Measurements from ENCODE around the gene ZNF606. TPM values are rescaled to one million over a fixed set of nuclear protein-coding genes. Genes with fewer than 3 reads are reported as not detected.

Gene ZNF606
- total and polyA plus RNA-seq, 7 experiments from 2014 or later, result 9.4 to 37.5 (median 13.2) TPM

GRCh38 chr19:58003174-58003828, 681 bp upstream of the ZNF606 start:
- ATAC-seq, result no peak
- Histone ChIP-seq H3K27me3 (ENCODE audit: control insufficient read depth in 2 of 2, insufficient read depth in 2 of 2, low read length in 2 of 2) (no peaks in the 10 kb centered on the region), H3K9me3 (ENCODE audit: control insufficient read depth in 2 of 3, low read length in 3 of 3) (peaks cover 0 to 68% (median 39%) of the 10 kb centered on the region in 3 experiments)

GRCh38 chr19:58001895-58002369, 688 bp downstream of the ZNF606 start:
- intact Hi-C loops (cut with micrococcal nuclease), result loop anchor here (1.0 to 5.0 kb wide), 23 partner anchors 55 to 1687 kb away; partner anchors contain the start of genes ZNF256 (in 2 of the 2), ZNF274 (in 2 of the 2), ZNF329 (in 2 of the 2) and ZNF416 (in 2 of the 2)
- Mint-ChIP-seq H3K36me3 (peaks cover 31 to 84% (median 78%) of the 10 kb centered on the region in 5 donors), H3K4me1 (peaks cover 15 to 40% (median 27%) of the 10 kb centered on the region in 7 donors), H3K4me3 (peak overlapping the region; percentile 80 to 90 (median 88)), H3K9me3 (peaks cover 3 to 93% (median 62%) of the 10 kb centered on the region in 11 donors), H3K27me3 (no peaks in the 10 kb centered on the region), H3K27ac (peak overlapping the region; percentile 79 to 94 (median 86))
- Histone ChIP-seq H3K27ac (ENCODE audit: low read depth, low read length) (peak overlapping the region; percentile 90), H3K27me3 (ENCODE audit: control insufficient read depth in 2 of 2, insufficient read depth in 2 of 2, low read length in 2 of 2) (no peaks in the 10 kb centered on the region), H3K36me3 (ENCODE audit: control insufficient read depth in 2 of 3, insufficient read depth in 3 of 3, low read length in 3 of 3) (peaks cover 0 to 65% (median 13%) of the 10 kb centered on the region in 3 experiments), H3K4me1 (ENCODE audit: control insufficient read depth in 2 of 2, insufficient read depth in 2 of 2, low read length in 2 of 2) (peaks cover 14 to 18% of the 10 kb centered on the region in 2 donors), H3K9me3 (ENCODE audit: control insufficient read depth in 2 of 3, low read length in 3 of 3) (peaks cover 0 to 56% (median 30%) of the 10 kb centered on the region in 3 experiments), H3K4me3 (ENCODE audit: low read length) (peak overlapping the region; percentile 91)
- ATAC-seq (peak; percentile 27), DNase-seq (peak in 3 of 9 donors; percentile 11 to 46 (median 45))
- ChIA-PET CTCF (interaction anchor here (0.5 kb wide), 1 partner anchor 491 kb away, joined by 4 read pairs; no protein-coding TSS in a partner anchor), POLR2A (interaction anchor here (0.8 to 2.9 kb wide), 18 partner anchors 12 to 762 kb away, joined by 3 to 17 read pairs (median 4); partner anchors contain the start of genes CHMP2A, ZNF135, ZNF274 and ZNF417)

More at GRCh38 chr19:58003174-58003828, 681 bp upstream of the ZNF606 start:
- Mint-ChIP-seq H3K9me3 (peaks cover 3 to 93% (median 72%) of the 10 kb centered on the region in 11 donors), H3K27ac (peak overlapping the region; percentile 36 to 91 (median 81)), H3K27me3 (no peaks in the 10 kb centered on the region), H3K4me3 (peak overlapping the region; percentile 80 to 90 (median 86)), H3K36me3 (peaks cover 32 to 85% (median 75%) of the 10 kb centered on the region in 5 donors), H3K4me1 (peaks cover 15 to 38% (median 27%) of the 10 kb centered on the region in 7 donors)
- intact Hi-C loops (cut with micrococcal nuclease), result loop anchor here (2.0 to 5.0 kb wide), 4 partner anchors 149 to 1688 kb away; partner anchors contain the start of genes ZNF211 (in 1 of the 2), ZNF329 (in 1 of the 2), ZNF416 (in 1 of the 2) and ZSCAN5A (in 1 of the 2)
- ChIA-PET POLR2A (interaction anchor here (0.6 to 2.9 kb wide), 25 partner anchors 8 to 763 kb away, joined by 3 to 17 read pairs (median 3); partner anchors contain the start of genes ZNF135, ZNF211, ZNF274 and ZNF417), CTCF (no interaction called here)
- peaks cover 14 to 18% of the 10 kb centered on the region in 2 donors for H3K4me1 ChIP-seq (ENCODE audit: control insufficient read depth in 2 of 2, insufficient read depth in 2 of 2, low read length in 2 of 2)
- H3K27ac ChIP-seq (ENCODE audit: low read depth, low read length), result peak overlapping the region; percentile 90
- H3K36me3 ChIP-seq (ENCODE audit: control insufficient read depth in 2 of 3, insufficient read depth in 3 of 3, low read length in 3 of 3), result peaks cover 0 to 54% (median 9%) of the 10 kb centered on the region in 3 experiments
- peak in 1 of 9 donors; percentile 2 for DNase-seq
- peak overlapping the region; percentile 91 for H3K4me3 ChIP-seq (ENCODE audit: low read length)

- Mint-ChIP-seq H3K27ac (peak overlapping the region in 3 of 9 donors; percentile 85 to 92 (median 86)), H3K27me3 (no peaks in the 10 kb centered on the region), H3K9me3 (peaks cover 6 to 93% (median 60%) of the 10 kb centered on the region in 11 donors), H3K36me3 (peaks cover 36 to 86% (median 78%) of the 10 kb centered on the region in 5 donors), H3K4me3 (peak overlapping the region; percentile 80 to 90 (median 88)), H3K4me1 (peaks cover 15 to 40% (median 27%) of the 10 kb centered on the region in 7 donors)
- intact Hi-C loops (cut with micrococcal nuclease), result loop anchor here (5.0 kb wide), 2 partner anchors 152 to 368 kb away; partner anchors contain the start of genes ZNF211 (in 1 of the 2) and ZNF329 (in 1 of the 2)
- Histone ChIP-seq H3K9me3 (ENCODE audit: control insufficient read depth in 2 of 3, low read length in 3 of 3) (peaks cover 0 to 56% (median 35%) of the 10 kb centered on the region in 3 experiments), H3K27me3 (ENCODE audit: control insufficient read depth in 2 of 2, insufficient read depth in 2 of 2, low read length in 2 of 2) (no peaks in the 10 kb centered on the region), H3K27ac (ENCODE audit: low read depth, low read length) (no peak overlapping the region), H3K36me3 (ENCODE audit: control insufficient read depth in 2 of 3, insufficient read depth in 3 of 3, low read length in 3 of 3) (peaks cover 0 to 65% (median 7%) of the 10 kb centered on the region in 3 experiments), H3K4me1 (ENCODE audit: control insufficient read depth in 2 of 2, insufficient read depth in 2 of 2, low read length in 2 of 2) (peaks cover 14 to 18% of the 10 kb centered on the region in 2 donors), H3K4me3 (ENCODE audit: low read length) (no peak overlapping the region)
- DNase-seq (no peak), ATAC-seq (no peak)
- ChIA-PET CTCF (no interaction called here), POLR2A (interaction anchor here (1.0 kb wide), 1 partner anchor 8 kb away, joined by 3 read pairs; no protein-coding TSS in a partner anchor)
Measured at GRCh38 chr19:58000677-58001076, 1.9 kb downstream of the ZNF606 start.

- Histone ChIP-seq H3K4me1 (ENCODE audit: control insufficient read depth in 2 of 2, insufficient read depth in 2 of 2, low read length in 2 of 2) (no peaks in the 10 kb centered on the region), H3K9me3 (ENCODE audit: control insufficient read depth in 2 of 3, low read length in 3 of 3) (peaks cover 0 to 76% (median 45%) of the 10 kb centered on the region in 3 experiments), H3K27ac (ENCODE audit: low read depth, low read length) (no peak overlapping the region), H3K4me3 (ENCODE audit: low read length) (no peak overlapping the region), H3K36me3 (ENCODE audit: control insufficient read depth in 2 of 3, insufficient read depth in 3 of 3, low read length in 3 of 3) (peaks cover 0 to 57% (median 14%) of the 10 kb centered on the region in 3 experiments), H3K27me3 (ENCODE audit: control insufficient read depth in 2 of 2, insufficient read depth in 2 of 2, low read length in 2 of 2) (no peaks in the 10 kb centered on the region)
- Mint-ChIP-seq H3K36me3 (peaks cover 36 to 83% (median 79%) of the 10 kb centered on the region in 5 donors), H3K4me1 (peaks cover 0 to 7% (median 0%) of the 10 kb centered on the region in 7 donors), H3K4me3 (no peak overlapping the region), H3K27ac (no peak overlapping the region), H3K9me3 (peaks cover 10 to 93% (median 70%) of the 10 kb centered on the region in 11 donors), H3K27me3 (no peaks in the 10 kb centered on the region)
- CTCF ChIA-PET, result no interaction called here
- DNase-seq (no peak), ATAC-seq (no peak)
- POLR2A ChIA-PET, result interaction anchor here (0.6 to 1.3 kb wide), 2 partner anchors 8 to 10 kb away, joined by 3 read pairs; partner anchors contain the start of gene ZNF606
- intact Hi-C loops (cut with micrococcal nuclease), result no loop called here
Measured at GRCh38 chr19:57992841-57993240, 9.8 kb downstream of the ZNF606 start.

GRCh38 chr19:57978586-57979289, 23.9 kb downstream of the ZNF606 start:
- ATAC-seq (no peak), DNase-seq (no peak)
- H3K9me3 Mint-ChIP-seq, result peaks cover 12 to 100% (median 92%) of the 10 kb centered on the region in 11 donors
- Histone ChIP-seq H3K27me3 (ENCODE audit: control insufficient read depth in 2 of 2, insufficient read depth in 2 of 2, low read length in 2 of 2) (no peaks in the 10 kb centered on the region), H3K4me1 (ENCODE audit: control insufficient read depth in 2 of 2, insufficient read depth in 2 of 2, low read length in 2 of 2) (no peaks in the 10 kb centered on the region), H3K9me3 (ENCODE audit: control insufficient read depth in 2 of 3, low read length in 3 of 3) (peaks cover 37 to 100% (median 60%) of the 10 kb centered on the region in 3 experiments), H3K27ac (ENCODE audit: low read depth, low read length) (no peak overlapping the region), H3K36me3 (ENCODE audit: control insufficient read depth in 2 of 3, insufficient read depth in 3 of 3, low read length in 3 of 3) (peaks cover 19 to 56% (median 38%) of the 10 kb centered on the region in 3 experiments), H3K4me3 (ENCODE audit: low read length) (peak overlapping the region; percentile 35)
- H3K36me3 Mint-ChIP-seq, result peaks cover 66 to 95% (median 81%) of the 10 kb centered on the region in 5 donors
- intact Hi-C loops (cut with micrococcal nuclease), result no loop called here
- no peak overlapping the region for H3K4me3 Mint-ChIP-seq
- POLR2A ChIA-PET, result no interaction called here
- no peak overlapping the region for H3K27ac Mint-ChIP-seq
- H3K4me1 Mint-ChIP-seq, result no peaks in the 10 kb centered on the region
- no peaks in the 10 kb centered on the region for H3K27me3 Mint-ChIP-seq
- CTCF ChIA-PET, result no interaction called here

- H3K9me3 ChIP-seq (ENCODE audit: control insufficient read depth in 2 of 3, low read length in 3 of 3), result peaks cover 15 to 94% (median 51%) of the 10 kb centered on the region in 3 experiments
- DNase-seq (no peak), ATAC-seq (no peak)
- Mint-ChIP-seq H3K27me3 (no peaks in the 10 kb centered on the region), H3K9me3 (peaks cover 8 to 99% (median 85%) of the 10 kb centered on the region in 11 donors), H3K36me3 (peaks cover 33 to 70% (median 41%) of the 10 kb centered on the region in 5 donors), H3K4me1 (no peaks in the 10 kb centered on the region), H3K4me3 (no peak within 1 kb of the TSS), H3K27ac (peak within 1 kb of the TSS in 1 of 9 donors; percentile 3)
- intact Hi-C loops (cut with micrococcal nuclease), result no loop called here
- CTCF ChIA-PET, result no interaction called here
- H3K4me1 ChIP-seq (ENCODE audit: control insufficient read depth in 2 of 2, insufficient read depth in 2 of 2, low read length in 2 of 2), result no peaks in the 10 kb centered on the region
- H3K36me3 ChIP-seq (ENCODE audit: control insufficient read depth in 2 of 3, insufficient read depth in 3 of 3, low read length in 3 of 3), result peaks cover 0 to 22% (median 9%) of the 10 kb centered on the region in 3 experiments
- H3K4me3 ChIP-seq (ENCODE audit: low read length), result no peak within 1 kb of the TSS
- no peak within 1 kb of the TSS for H3K27ac ChIP-seq (ENCODE audit: low read depth, low read length)
- no peaks in the 10 kb centered on the region for H3K27me3 ChIP-seq (ENCODE audit: control insufficient read depth in 2 of 2, insufficient read depth in 2 of 2, low read length in 2 of 2)
- POLR2A ChIA-PET, result no interaction called here
Measured at GRCh38 chr19:57974434-57974833, 28.2 kb downstream of the ZNF606 start, which contains the start of gene C19orf18. TSS of gene C19orf18 (minus strand) at chr19:57974534. CDS start at chr19:57974432, 102 bp downstream.
